ENCODE measurements around the gene KRT27.

GRCh38 chr17:40796846-40797245 lies 14.5 kb upstream of the KRT27 start:
- TF ChIP-seq CTCF (IDR thresholded peaks at IDR 0.05) = no peak
- TF ChIP-seq POLR2A (IDR thresholded peaks at IDR 0.05) = no peak

Measured in right lobe of liver (tissue), 4 donors.